ENCODE results near the gene SH2D6. TPM values are rescaled to one million over a fixed set of nuclear protein-coding genes. Genes with fewer than 3 reads are reported as not detected.

Gene SH2D6
- total and polyA plus RNA-seq, 11 donors = not detected

DNA sequence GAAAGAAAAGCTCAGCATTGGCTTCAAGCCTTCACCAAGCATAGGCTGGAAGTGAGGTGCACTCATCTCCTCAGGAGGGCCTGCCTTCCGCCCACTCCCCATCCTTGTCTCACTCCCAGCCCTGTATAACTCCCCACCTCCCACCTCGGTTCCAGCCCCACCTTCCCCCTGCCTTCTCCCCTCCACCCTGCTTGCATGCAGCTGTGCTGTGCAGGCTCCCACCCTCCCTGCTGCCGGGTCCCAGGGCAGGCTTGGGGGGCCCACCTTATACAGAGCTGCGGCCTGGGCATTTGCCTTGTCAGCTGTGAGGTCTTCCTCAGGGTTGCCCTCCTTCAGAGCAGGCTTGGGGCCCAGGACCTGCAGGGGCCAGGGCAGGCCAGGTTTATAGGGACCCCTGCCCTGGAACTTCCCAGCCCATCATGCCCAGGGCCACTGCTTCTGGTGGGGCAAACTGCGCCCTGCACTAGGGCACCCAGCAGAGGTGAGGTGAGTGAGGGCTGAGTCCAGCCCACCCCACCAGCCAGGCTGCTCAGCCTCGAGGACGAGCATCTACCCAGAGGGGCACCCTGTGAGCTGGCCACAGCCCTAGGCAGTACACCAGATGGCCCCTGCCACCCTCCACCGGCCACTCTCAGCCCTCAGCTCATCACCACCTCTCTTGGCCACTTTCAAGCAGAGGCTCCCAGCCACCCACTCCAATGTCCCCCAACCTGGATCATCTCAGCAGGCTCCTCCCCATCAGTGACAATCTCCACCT lies 19.9 kb upstream of the SH2D6 start:
- no peak overlapping the region for H3K4me3 ChIP-seq
- WGBS, 4 donors = 88 to 94% (median 93%) methylated on average over 8 of the region's 8 CpGs
- no peak for DNase-seq
- ATAC-seq = peak in 1 of 4 donors; percentile 12
- H3K36me3 ChIP-seq = peaks cover 0 to 51% (median 0%) of the 10 kb centered on the region in 9 donors
- no peak overlapping the region for H3K27ac ChIP-seq
- H3K9me3 ChIP-seq = peaks cover 0 to 8% (median 3%) of the 10 kb centered on the region in 12 donors
- TF ChIP-seq POLR2A (IDR thresholded peaks at IDR 0.05) (no peak), CTCF (IDR thresholded peaks at IDR 0.05) (no peak)
- H3K27me3 ChIP-seq = no peaks in the 10 kb centered on the region
- peaks cover 0 to 8% (median 0%) of the 10 kb centered on the region in 12 donors for H3K4me1 ChIP-seq
- intact Hi-C loops (cut with DNase I) = no loop called here

DNA sequence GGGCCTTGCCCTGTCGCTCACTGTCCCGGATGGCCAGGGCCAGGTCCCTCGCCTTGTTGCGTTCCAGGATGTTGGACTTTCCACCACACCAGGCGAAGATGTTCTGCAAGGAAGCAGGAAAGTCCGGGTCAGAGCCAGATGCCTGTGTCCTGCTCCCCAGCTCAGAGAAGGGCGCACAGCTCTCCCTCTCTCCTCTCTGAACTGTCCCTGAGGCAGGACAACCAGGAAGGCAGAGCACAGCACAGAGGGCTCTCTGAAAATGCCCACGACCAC lies 19.4 kb upstream of the SH2D6 start:
- Histone ChIP-seq H3K27ac (no peak overlapping the region), H3K4me3 (no peak overlapping the region), H3K27me3 (no peaks in the 10 kb centered on the region), H3K4me1 (peaks cover 0 to 8% (median 0%) of the 10 kb centered on the region in 12 donors), H3K9me3 (peaks cover 0 to 13% (median 8%) of the 10 kb centered on the region in 12 donors), H3K36me3 (peaks cover 0 to 46% (median 0%) of the 10 kb centered on the region in 9 donors)
- 92 to 97% (median 94%) methylated on average over 7 to 8 of the region's 8 CpGs for WGBS, 4 donors
- ATAC-seq (no peak), DNase-seq (no peak)
- TF ChIP-seq CTCF (IDR thresholded peaks at IDR 0.05) = no peak
- TF ChIP-seq POLR2A (IDR thresholded peaks at IDR 0.05) = no peak
- intact Hi-C loops (cut with DNase I) = no loop called here

GRCh38 chr2:85400023-85400422 lies 18.5 kb upstream of the SH2D6 start:
- peaks cover 0 to 39% (median 0%) of the 10 kb centered on the region in 9 donors for H3K36me3 ChIP-seq
- DNase-seq = no peak
- H3K4me1 ChIP-seq = peaks cover 0 to 8% (median 0%) of the 10 kb centered on the region in 12 donors
- no peak for TF ChIP-seq POLR2A (IDR thresholded peaks at IDR 0.05)
- no peak for TF ChIP-seq CTCF (IDR thresholded peaks at IDR 0.05)
- H3K4me3 ChIP-seq = no peak overlapping the region
- ATAC-seq = no peak
- intact Hi-C loops (cut with DNase I) = no loop called here
- WGBS, 4 donors = 88 to 94% (median 91%) methylated on average over 8 of the region's 8 CpGs
- no peak overlapping the region for H3K27ac ChIP-seq
- peaks cover 0 to 18% (median 8%) of the 10 kb centered on the region in 12 donors for H3K9me3 ChIP-seq
- no peaks in the 10 kb centered on the region for H3K27me3 ChIP-seq

GRCh38 chr2:85400541-85401463 lies 17.7 kb upstream of the SH2D6 start:
- 82 to 85% (median 84%) methylated on average over 14 of the region's 14 CpGs for WGBS, 4 donors
- no peak for ATAC-seq

More at GRCh38 chr2:85400541-85401463, 17.7 kb upstream of the SH2D6 start:
- Histone ChIP-seq H3K4me3 (no peak overlapping the region), H3K36me3 (peaks cover 0 to 31% (median 0%) of the 10 kb centered on the region in 9 donors), H3K27me3 (no peaks in the 10 kb centered on the region), H3K27ac (no peak overlapping the region), H3K4me1 (peaks cover 0 to 12% (median 0%) of the 10 kb centered on the region in 12 donors), H3K9me3 (peaks cover 0 to 18% (median 8%) of the 10 kb centered on the region in 12 donors)
- DNase-seq = no peak
- no peak for TF ChIP-seq CTCF (IDR thresholded peaks at IDR 0.05)
- TF ChIP-seq POLR2A (IDR thresholded peaks at IDR 0.05) = no peak
- intact Hi-C loops (cut with DNase I) = no loop called here

Data from heart left ventricle (tissue), 16 donors.